ENCODE results near the gene HMCN2.
"Not testable (repeated sequence)": the region's sequence is repeated elsewhere in the genome, so short reads cannot be mapped to it uniquely, and the experiment has no call there.

HMCN2 gene

DNA sequence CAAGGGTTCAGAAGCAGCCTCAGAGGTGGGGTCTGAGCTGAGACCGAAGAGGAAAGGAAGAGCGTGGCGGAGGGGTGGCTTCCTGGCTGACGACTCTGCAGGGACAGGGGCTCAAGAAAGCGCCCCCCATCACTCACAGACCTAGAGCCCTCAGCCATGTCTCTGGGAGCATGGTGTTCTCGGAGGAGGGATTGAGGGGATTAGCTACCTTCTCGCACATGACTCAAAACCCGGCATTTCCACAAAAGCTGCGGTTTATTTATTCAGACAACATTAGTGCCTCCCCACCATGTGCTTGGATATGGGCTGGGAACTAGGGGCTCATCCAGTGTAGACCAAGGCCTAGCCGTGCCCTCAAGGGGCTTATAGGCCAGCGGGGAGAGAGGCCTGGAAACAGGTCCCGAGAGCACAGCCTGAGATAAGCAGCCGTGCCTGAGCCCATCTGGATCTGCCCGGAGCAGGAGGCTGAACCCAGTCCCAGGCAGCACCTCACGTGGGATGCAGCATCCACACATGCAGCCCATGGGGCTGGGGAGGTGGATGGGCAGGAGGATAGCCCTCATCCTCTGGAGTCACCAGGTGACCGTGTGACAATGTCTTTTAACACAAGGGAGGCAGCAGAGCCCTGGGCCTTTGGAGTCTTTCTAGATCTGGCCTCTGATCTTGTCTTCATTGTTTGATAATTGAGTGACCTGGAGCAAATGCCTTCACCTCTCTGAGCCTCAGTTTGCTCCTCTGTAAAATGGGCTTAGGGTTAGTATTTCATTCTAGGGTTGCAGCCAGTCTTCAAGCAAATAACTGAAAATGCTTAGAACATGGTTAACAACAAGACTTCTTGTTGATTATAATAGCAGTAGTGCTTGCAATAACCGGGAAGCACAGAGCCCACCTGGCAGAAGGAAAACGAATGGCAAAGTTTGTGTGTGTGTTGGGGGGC is 878 bp upstream of the HMCN2 start:
- DNase-seq, result no peak

DNA sequence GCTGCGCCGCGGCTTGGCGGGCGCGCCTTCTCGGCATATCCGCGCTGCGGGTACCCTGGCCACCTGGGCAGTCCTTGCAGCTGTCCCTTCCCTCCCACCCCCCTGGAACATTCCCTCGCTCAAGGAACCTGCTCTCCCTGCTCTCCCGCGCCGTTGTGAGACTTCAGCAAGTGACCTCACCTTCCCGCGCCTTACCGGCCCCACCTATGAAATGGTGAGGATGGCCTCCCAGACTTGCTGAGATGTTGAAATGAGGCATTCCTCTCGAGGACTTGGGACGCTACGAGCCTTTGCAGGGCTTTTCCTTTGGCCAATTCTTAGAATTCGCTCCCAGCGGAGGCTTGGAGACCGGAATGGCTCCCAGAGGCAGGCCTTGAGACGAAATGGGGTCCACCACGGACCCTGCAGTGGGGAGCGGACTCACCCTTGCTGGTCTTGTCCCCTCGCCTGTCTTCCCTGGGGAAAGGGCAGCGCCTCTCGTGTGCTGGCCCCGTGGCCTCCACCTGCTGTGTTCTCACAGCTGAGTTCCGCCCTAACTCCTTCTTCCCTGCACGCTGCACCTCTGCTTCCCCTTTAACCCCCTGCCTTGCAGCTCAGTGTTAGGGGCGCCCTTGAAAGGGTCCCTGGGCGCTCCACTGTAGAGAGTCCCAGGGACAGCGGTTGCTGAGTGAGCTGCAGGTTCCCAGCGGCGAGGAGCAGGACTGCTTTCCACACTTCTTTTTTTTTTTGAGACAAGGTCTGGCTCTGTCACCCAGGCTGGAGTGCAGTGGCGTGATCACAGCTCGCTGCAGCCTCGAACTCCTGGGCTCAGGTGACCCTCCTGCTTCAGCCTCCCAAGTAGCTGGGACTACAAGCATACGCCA is 907 bp downstream of the HMCN2 start:
- peak; percentile 40 for DNase-seq

DNA sequence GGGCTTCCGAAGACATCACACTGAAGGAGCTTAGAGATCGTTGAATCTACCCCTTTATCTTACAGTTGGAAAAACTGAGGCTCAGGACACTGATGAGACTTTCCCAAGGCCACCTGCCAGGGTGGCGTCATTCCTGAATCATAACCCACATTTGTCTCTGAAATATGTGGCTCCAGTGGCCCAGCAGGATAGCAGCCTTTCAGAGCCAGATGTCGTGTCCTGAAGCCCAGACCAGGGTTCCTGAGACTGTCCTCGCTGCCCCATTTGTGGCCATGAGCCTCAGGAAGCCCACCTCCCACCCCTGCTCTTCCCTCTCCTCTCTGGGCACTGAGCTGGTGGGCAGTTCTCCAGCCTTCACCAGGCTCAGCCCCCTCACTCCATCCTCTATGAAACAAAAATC is 2.4 kb downstream of the HMCN2 start:
- DNase-seq, result no peak

DNA sequence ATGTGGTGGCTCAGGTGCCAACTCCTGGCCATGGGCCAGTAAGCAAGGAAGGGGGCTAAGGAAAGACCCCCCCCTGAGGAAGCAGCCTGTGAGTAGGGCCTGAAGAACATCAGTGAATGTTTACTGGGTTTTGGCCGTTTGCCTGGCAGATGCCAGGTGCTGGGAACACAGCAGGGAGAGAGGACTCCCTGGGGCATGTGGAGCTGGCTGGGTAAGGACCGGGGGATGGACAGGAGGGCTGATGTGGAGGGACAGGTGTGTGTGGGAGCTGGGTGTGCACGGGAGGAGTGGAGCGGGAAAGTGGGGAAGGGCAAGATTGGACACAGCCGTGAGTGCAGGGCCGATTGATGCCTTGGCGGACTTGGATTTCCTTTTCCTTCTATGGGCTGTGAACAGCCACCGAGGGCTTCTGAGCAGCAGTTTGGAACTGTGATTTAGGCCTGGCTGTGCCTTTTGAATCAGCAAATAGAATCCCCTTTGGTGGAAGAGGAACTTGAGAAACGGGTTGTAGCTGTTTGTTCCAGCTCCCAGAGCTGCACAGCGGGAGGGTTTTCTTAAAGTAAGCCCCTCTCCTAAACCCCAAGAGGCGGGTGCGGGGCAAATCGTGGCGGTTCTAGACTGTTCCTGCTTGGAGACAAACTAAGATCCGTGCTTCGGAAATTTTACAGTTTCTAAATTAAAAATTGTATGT is 3.1 kb downstream of the HMCN2 start:
- DNase-seq, result no peak

DNA sequence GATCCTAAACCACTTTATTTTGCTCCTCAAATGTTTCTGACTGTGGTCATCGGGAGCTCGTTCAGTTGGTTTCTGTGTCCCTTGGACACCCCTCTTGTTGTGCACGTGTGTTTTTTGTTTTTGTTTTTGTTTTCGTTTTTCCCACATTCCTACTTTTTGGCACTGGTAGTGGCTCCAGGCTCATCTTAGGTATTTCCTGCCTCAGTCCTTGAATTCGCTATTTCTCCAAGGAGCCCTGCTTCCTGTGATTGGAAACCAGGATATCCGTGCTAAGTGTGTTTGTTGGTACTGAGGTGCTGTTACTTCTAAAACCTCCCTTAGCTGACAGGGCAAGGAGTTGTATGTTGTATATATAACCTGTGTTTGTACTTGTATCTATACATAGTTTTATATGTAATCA is 5.9 kb downstream of the HMCN2 start:
- no peak for DNase-seq

DNA sequence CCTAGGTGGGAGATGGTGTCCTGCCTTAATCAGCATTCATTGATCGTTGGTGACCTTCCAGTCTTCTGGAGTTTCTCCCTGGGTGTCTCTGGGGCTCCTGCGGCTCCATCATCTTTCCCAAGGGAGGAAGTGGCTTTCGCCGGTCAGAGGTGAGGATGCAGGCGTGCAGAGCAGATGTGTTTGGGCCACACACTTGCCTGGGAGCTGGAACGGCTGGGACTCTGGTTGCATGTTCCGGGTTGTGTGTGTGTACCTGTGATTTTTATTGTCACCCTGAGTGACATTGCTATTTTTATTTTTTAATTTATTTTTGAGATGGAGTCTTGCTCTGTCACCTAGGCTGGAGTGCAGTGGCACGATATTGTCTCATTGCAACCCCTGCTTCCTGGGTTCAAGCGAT is 9.6 kb downstream of the HMCN2 start:
- DNase-seq, result no peak

DNA sequence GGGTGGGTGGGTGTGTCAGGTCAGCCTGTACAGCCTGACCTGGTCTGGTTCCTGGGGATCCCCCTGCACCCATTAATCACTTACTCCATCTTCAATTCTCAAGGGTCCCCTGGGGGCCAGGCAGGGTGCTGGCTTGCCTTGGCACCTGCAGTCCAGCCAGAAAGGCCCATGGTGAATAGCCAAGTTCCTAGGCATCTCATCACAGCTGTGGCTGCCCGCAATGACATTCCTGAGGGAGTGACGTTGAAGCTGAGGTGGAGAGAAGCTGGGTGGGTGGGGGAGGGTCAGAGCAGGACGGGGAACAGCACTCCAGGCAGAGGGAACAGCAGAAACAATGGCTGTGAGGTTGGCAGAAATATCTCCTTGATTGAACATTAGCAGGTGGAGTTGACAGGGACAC is 10.6 kb downstream of the HMCN2 start:
- DNase-seq, result no peak

DNA sequence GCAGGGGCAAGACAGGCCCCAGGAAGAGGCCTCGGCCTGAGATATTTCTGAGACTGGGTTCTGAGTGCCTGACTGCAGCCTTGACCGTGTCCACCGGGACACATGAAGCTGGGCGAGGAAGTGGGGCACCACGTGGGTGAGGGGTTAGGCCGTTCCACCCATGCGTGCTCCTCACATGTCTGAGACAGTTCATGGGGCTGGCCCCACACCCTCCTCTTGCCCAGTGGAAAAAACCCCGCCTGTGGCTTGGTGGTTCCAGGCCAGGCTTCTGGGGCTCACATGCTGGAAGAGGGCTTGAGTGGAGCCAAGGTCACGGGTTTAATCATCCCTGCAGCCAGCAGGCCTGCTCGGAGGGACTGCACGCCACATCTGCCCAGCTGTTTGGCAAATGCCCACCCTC is 11.4 kb downstream of the HMCN2 start:
- DNase-seq, result no peak

DNA sequence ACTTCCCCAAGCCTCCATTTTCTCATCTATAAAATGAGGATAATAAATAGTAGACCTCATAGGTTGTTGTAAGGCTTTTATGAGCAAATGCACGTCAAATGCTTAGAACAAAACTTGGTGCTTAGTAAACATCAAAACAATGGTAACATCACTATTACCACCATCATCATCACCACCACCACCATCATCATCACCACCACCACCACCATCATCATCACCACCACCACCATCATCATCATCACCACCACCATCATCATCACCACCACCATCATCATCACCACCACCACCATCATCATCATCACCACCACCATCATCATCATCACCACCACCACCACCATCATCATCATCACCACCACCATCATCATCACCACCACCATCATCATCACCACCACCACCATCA is 12.0 kb downstream of the HMCN2 start:
- not testable (repeated sequence) for DNase-seq

DNA sequence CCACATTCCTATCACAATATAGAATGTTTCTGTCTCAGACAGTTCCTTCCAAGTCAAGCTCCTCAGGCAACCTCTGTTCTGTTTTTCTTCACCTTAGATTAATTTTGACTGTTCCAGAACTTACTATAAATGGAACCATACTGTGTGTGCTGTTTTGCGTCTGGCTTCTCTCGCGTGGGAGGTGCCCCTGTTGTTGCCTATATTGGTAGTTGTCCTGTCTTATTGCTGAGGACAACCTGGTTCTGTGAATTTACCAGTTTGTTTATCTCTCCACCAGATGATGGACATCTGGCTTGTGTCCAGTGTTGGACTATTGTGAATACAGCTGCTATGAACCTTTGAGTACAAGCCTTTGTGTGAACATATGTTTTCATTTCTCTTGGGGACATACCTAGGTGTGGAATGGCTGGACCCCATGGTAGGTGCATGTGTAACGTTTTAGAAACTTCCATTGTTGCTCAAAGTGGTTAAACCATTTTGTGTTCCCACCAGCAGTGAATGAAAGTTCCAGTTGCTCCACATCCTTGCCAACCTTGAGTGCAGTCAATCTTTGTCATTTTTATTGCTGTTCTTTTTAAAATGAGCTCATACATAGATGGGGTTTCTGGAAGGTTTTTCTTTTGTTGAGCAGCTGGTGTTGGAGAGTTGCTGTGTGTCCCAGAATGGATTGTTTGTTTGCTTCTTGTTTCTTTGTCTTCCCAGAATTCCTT is 18.1 kb downstream of the HMCN2 start:
- no peak for DNase-seq

DNA sequence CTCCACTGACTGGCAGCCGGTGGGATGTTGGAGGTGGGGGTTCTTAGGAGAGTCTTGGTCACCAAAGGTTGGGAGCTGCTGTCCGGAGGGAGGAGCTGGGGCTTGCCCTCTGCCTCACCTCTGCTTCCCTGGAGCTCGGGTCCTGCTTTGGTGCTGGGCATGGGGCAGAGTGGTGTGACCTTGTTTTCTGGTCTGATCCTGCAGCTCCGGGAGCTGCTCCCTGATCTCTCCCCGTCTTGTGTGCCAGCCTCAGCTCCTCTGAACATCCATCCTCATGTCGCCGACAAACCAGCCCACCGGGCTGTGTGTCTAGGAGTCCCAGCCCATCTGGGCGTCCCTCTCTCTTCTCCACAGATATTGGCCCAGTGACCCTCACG is 18.7 kb downstream of the HMCN2 start:
- no peak for DNase-seq

DNA sequence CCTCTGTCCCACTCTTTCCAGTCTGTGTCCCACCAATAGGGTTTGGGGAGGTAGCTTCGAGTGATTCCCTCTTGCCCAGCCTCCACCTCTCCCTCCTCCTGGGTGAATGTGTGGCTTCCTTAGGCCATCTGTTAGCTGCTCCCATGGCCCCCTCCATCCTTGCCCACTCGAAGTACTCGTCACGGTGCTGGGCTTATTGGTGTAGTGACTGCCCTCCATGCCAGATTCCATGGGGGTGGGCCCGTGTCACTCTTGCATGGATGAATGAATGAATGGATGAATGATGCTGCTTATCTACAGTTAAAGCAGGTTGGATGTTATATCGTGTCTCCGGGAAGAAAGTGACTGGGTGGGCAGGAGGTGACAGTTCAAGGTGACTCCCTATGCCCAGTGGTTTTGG is 19.1 kb downstream of the HMCN2 start:
- no peak for DNase-seq

DNA sequence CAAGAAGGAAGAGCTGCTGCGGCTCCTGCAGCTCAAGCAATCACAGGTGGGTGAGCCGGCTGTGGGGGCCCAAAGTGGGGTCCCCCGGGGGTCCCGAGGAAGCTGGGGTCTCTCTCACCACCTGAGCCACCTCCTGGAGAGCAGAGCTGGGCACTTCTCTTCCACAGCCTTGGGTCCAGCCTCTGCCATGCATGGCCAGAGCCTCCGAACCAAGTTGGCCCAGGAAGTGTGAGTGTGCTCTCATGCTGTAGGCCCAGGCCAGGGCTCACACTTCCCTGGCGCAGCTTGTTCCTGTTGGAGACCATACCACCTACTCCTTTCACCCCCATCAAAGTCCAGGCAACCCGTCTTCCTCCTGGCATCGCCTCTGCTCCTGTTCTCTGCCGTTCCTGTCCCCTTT is 19.7 kb downstream of the HMCN2 start:
- DNase-seq, result no peak

DNA sequence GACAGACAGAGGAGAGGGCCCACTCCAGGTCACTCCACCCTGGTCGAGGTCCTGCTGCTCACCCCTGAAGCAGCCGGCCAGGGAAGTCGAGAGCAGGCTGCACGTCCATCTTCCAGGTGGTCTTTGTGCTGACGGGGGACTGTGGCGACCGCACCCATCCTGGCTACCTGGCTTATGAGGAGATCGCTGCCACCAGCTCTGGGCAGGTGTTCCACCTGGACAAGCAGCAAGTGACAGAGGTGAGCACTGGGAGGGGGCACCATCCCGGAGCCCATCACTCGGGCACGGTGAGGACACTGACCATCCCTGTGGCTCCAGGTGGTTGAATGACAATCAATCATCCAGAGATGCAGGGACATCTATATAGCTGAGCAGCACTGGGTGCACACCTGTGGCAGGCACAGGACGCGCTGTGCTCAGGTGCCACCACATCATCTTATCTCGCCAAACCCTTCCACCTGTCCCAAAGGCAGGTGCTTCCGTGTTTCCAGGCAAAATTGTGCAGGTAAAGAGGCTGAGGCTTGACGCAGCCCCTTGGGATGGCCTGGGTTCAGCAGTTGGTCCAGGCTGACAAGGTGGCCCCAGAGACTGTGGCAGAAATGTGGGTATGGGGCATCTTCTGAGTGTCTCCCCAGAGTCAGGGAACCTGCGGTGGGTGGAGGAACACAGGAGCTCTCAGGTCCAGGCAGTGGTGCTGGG is 20.7 kb downstream of the HMCN2 start:
- DNase-seq, result no peak

DNA sequence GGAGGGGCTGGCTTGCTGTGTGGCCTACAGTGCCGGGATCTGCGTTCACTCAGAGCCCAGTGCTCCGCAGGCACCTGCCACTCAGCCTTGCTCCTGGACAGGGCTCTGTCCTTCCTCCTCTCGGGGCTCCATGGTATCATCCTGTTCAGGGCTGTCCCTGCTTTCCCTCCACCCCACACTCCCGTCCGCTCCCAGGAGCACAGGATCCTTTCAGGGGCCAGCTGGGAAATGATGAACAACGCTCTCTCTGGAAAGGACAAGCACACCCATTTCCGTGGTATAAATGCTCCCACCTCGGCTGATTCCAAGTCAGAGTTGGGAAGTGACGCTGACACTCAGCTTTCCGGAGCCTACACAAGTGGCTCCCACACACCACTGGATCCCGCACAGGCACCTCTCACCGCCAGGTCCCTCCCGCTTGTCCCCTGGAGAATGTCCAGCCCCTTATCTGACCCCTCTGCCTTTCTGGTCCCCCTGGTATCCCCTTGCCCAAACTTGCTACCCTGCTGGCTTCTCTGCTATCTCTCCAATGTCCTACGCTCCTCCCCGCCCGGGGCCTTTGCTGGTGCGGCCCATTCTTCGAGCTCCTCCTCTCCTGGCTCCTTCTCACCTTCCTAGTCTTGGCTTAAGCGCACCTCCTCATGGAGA is 21.3 kb downstream of the HMCN2 start:
- DNase-seq, result no peak

DNA sequence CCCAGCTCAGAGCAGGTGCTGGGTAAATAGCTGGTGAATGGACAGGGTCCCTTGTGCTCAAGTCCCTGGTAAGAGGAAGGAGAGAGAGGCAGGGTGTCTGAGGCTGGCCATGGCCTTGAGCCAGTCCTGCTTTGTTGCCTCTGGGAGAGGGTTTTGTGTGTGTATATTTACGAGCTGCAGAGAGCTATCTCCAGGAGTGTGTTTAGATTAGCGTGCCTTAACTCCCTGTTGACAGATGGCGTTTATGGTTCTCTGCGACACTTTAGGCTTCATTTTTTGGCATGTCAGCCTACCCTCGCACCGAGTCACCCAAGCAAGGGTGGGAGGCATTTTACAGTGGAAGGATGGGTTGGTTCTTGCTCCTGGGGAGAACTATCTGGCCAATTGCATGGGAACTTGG is 22.2 kb downstream of the HMCN2 start:
- no peak for DNase-seq

DNA sequence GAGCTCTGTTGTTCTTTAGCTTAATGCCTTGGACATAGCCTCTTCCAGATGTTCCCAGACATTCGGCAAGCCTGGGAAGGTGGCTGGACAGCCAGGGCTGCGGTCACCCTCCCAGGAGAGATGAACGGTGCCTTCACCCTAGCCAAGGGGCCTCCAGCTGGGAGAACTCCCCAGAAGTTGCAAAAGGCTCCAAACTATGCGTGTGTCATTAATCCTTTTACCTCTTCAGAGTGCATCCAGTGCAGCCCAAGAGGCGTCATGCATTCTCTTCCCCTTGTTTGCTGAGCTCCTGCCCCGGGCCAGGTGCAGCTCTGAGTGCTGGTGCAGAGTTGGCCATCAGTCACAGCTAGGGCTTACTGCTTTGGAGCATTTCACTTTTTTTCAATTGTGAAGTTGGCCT is 22.8 kb downstream of the HMCN2 start:
- no peak for DNase-seq

DNA sequence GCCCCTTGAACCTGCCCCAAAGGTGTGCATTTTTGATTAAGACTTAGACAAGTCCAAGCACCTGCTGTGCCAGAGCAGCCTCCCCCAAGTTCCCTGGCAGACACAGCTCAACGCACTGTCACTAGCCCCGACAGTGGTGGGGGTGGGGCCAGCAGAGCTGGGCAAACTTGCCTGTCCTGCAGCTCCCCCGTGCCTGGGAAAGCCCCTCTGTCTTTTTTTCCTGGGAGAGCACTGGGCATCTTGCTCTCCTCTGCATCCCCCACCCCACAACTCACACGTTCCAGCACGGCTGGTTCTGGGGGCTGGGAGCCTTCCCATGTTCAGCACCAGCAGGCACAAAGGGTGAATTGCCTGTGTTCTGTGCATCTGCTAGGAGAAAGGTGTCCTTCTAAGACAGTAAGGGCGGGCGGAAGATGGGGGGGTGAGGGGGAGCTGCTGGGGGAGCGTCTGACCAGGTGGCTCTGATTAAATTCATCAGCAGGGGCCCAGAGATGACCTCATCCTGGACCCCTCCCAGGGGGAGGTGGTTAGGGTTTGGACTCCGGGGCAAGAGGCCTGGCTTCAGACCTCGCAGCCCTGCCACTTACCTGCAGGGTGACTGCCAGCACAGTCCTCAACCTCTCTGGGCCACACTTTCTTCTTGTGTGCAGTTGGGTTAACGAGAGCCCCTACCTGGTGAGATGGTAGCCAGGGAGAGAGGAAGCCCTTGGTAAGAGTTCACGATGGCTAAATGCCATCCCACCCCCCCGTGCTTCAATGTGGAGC is 23.5 kb downstream of the HMCN2 start:
- DNase-seq, result no peak

DNA sequence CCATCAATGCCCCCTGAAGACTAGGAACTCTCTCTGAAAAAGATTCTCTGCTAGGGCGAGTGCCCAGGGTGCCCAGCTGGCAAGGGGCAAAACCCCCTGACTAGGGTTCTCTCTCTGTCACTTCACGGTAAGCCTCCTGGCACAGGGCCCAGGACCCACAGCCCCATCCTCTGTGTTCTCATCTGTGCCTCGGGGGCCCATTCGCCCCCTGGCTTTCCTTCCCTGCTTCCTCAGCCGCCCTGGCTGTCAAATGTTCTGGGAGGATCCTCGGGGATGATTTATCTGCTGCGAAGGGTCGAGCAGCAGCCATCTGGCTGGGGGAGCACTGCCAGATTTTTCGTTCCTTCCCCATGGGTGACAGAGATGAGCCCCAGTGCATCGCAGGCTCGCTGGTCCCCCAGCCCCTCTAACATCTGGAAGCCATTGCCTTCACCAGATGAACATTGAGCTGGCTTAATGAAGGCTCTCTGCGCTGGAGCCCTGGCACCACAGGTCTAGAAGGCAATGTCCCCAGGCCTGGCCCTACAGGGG is 24.2 kb downstream of the HMCN2 start:
- no peak for DNase-seq
